Natural killer cell (primary cell): ENCODE measurements around the gene UBR4. TPM values are rescaled to one million over a fixed set of nuclear protein-coding genes. Genes with fewer than 3 reads are reported as not detected.

Source experiments
- ATAC-seq, 3 donors: fragments of 150-1000 bp in 2 of 3; fragments of 200-7000 bp in 1 of 3; cut with Tn5 transposase; 1 replicate in 1 of 3; 2 replicates in 2 of 3; pipeline ENCODE4 v1.10.0; 2021; ENCODE audit warnings: mild to moderate bottlenecking in 2 of 3, moderate library complexity in 2 of 3
- DNase-seq, 2 donors: peaks; one replicate each; pipeline versions ENCODE4 v3.0.0 to v3.0.0-alpha.2; 2013 to 2021; ENCODE audit warnings: mixed read lengths in 1 of 2
- H3K27ac ChIP-seq: one replicate; pipeline ENCODE4 v1.5.1; 2013; ENCODE audit warnings: mild to moderate bottlenecking, low read length
- H3K27me3 ChIP-seq: one replicate; pipeline ENCODE4 v1.6.1; 2013; ENCODE audit warnings: low read length; ENCODE audit not compliant: control insufficient read depth, insufficient read depth
- H3K36me3 ChIP-seq: one replicate; pipeline ENCODE4 v1.6.1; 2013; ENCODE audit warnings: low read length; ENCODE audit not compliant: control insufficient read depth, insufficient read depth
- H3K4me1 ChIP-seq: one replicate; pipeline ENCODE4 v1.6.1; 2013; ENCODE audit warnings: low read length; ENCODE audit not compliant: control insufficient read depth, insufficient read depth
- H3K4me3 ChIP-seq: one replicate; pipeline ENCODE4 v1.5.1; 2013; ENCODE audit warnings: low read length
- H3K9me3 ChIP-seq: one replicate; pipeline ENCODE4 v1.6.1; 2013; ENCODE audit warnings: low read length; ENCODE audit not compliant: control insufficient read depth, insufficient read depth
- H3K27ac Mint-ChIP-seq, 2 donors: one replicate each; pipeline ENCODE4 v1.8.0; 2022; ENCODE audit warnings: mild to moderate bottlenecking in 2 of 2, mixed read lengths in 2 of 2, moderate library complexity in 1 of 2
- H3K27me3 Mint-ChIP-seq, 2 donors: one replicate each; pipeline ENCODE4 v1.8.0; 2022; ENCODE audit warnings: low read depth in 2 of 2, mixed read lengths in 2 of 2
- H3K36me3 Mint-ChIP-seq: one replicate; pipeline ENCODE4 v1.8.0; 2022; ENCODE audit warnings: mixed read lengths
- H3K4me1 Mint-ChIP-seq, 2 donors: one replicate each; pipeline ENCODE4 v1.8.0; 2022; ENCODE audit warnings: mixed read lengths in 2 of 2
- H3K4me3 Mint-ChIP-seq: one replicate; pipeline ENCODE4 v1.8.0; 2022; ENCODE audit warnings: mild to moderate bottlenecking, moderate library complexity, mixed read lengths
- H3K9me3 Mint-ChIP-seq, 2 donors: one replicate each; pipeline ENCODE4 v1.8.0; 2022; ENCODE audit warnings: mixed read lengths in 2 of 2
- WGBS: methylation state at CpG from one replicate; pipeline ENCODE4 v1.1.7; 2013; ENCODE audit warnings: missing lambda C conversion rate; ENCODE audit not compliant: insufficient coverage; 5-methylcytosine and 5-hydroxymethylcytosine counted together
- intact Hi-C: fragments of 100-400 bp; cut with micrococcal nuclease; formaldehyde crosslinking; loops from one replicate; pipeline ENCODE4 v1.14.2; 2022
- total RNA-seq, 4 donors: library from RNA; stranded (reverse); fragments of 120-200 nt in 1 of 4; gene quantifications; one replicate each; pipeline versions ENCODE4 v1.2.3 to v1.2.4, GENCODE V29; 2013 to 2022
- TF ChIP-seq, protein P1 (sequence below): fragments of 200-600 bp; IDR thresholded peaks from one replicate; pipeline ENCODE4 v1.8.0; 2022; ENCODE audit warnings: antibody characterized with exemption

The UBR4 gene
- total RNA-seq, 3 donors from 2014 or later (not counting 1 experiment from before 2014, with no cell fraction given) = 139 to 178 (median 158) TPM

DNA sequence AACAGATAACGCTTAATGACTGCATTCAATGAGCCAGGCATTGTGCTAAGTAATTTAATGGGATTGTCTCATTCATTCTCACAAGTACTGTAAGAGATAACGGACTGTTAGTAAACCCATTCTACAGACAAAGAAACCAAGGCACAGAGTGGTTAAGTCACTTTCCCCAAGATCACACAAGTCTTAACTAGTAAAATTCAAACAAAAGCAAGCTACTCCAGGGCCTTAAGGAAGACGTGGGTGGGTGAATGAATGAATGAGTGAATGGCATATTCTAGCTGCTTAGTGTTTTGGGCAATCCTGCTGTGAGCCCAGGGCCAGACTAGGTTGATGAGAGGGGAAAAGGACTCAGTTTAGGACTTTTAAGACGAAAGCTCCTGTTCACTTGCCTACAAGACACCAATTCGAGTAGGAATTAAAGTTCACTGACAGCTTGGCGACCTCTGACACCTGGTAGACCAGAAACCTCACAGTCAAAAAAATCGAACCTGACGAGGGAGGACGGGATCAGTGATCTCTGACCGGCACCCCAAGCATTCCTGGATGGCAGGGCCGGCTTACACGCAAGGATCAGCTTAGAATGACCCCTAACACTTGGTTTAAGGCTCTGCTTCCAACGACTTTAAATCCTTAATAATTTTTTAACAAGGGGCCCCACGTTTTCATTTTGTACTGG is 40.7 kb upstream of the UBR4 start:
- Histone ChIP-seq H3K4me1 (peaks cover 26% of the 10 kb centered on the region), H3K27ac (peak overlapping the region; percentile 91), H3K4me3 (peak overlapping the region; percentile 75), H3K9me3 (no peaks in the 10 kb centered on the region), H3K27me3 (no peaks in the 10 kb centered on the region), H3K36me3 (peaks cover 4% of the 10 kb centered on the region)
- Mint-ChIP-seq H3K36me3 (no peaks in the 10 kb centered on the region), H3K27ac (peak overlapping the region; percentile 90 to 95), H3K4me1 (peaks cover 25 to 32% of the 10 kb centered on the region in 2 donors), H3K4me3 (peak overlapping the region; percentile 95), H3K9me3 (no peaks in the 10 kb centered on the region), H3K27me3 (no peaks in the 10 kb centered on the region)
- TF ChIP-seq, protein P1, sequence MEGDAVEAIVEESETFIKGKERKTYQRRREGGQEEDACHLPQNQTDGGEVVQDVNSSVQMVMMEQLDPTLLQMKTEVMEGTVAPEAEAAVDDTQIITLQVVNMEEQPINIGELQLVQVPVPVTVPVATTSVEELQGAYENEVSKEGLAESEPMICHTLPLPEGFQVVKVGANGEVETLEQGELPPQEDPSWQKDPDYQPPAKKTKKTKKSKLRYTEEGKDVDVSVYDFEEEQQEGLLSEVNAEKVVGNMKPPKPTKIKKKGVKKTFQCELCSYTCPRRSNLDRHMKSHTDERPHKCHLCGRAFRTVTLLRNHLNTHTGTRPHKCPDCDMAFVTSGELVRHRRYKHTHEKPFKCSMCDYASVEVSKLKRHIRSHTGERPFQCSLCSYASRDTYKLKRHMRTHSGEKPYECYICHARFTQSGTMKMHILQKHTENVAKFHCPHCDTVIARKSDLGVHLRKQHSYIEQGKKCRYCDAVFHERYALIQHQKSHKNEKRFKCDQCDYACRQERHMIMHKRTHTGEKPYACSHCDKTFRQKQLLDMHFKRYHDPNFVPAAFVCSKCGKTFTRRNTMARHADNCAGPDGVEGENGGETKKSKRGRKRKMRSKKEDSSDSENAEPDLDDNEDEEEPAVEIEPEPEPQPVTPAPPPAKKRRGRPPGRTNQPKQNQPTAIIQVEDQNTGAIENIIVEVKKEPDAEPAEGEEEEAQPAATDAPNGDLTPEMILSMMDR = no peak
- no peak for ATAC-seq
- intact Hi-C loops = loop anchor here (1.0 to 2.0 kb wide), 2 partner anchors 40 to 62 kb away; partner anchors contain the start of genes AKR7A2, SLC66A1 and UBR4
- 15% methylated on average over 14 of the region's 14 CpGs for WGBS
- DNase-seq = peak in 1 of 2 donors; percentile 31

DNA sequence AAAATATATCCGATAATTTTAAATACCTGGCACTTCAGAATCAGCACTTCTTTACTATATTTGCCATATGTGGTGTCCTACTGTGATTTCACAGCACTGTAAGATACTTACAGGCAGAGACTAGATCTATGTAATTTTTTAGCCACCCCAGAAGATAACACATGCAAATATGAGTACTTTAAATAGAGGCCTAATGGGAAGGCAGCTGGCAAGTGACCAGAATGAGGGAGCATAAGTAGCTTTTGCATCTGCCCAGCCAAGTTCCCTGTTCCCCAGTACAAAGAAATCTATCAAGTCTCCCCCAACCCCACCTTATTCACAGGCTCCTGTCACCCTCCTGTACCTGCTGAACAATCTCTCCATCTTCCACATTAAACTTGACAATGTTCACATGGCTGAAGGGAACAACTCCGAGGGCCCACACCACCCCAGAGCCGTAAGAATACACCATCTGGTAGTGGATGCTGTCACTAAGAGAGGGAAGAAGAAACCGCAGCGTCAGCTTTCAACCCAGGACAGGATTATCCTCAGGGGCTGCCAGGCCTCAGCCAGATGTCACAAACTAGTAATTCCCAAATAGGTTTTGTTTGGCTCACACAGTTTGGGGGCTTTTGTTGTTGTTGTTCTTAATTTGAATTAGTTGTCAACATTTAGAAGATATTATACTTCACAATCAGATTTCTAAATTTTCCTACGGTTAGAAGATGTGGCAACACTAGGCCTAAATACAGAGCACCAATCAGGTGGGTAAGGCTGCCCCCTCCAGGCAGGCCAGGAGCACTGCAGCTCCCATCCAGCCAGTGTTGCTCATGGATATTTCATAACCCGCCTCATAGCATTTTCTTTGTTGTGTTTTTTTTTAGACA is 30.8 kb upstream of the UBR4 start:
- Histone ChIP-seq H3K36me3 (peaks cover 67% of the 10 kb centered on the region), H3K4me1 (no peaks in the 10 kb centered on the region), H3K4me3 (no peak overlapping the region), H3K27ac (no peak overlapping the region), H3K27me3 (no peaks in the 10 kb centered on the region), H3K9me3 (no peaks in the 10 kb centered on the region)
- Mint-ChIP-seq H3K27me3 (no peaks in the 10 kb centered on the region), H3K36me3 (peaks cover 6% of the 10 kb centered on the region), H3K4me1 (peaks cover 0 to 3% of the 10 kb centered on the region in 2 donors), H3K27ac (peak overlapping the region; percentile 69 to 72), H3K9me3 (no peaks in the 10 kb centered on the region), H3K4me3 (no peak overlapping the region)
- intact Hi-C loops = loop anchor here (1.0 kb wide), 1 partner anchor 62 kb away; no protein-coding TSS in a partner anchor
- TF ChIP-seq, protein P1 = peak; percentile 95
- peak; percentile 53 to 79 for DNase-seq
- 84% methylated on average over 7 of the region's 7 CpGs for WGBS
- ATAC-seq = peak; percentile 91 to 100 (median 97)

DNA sequence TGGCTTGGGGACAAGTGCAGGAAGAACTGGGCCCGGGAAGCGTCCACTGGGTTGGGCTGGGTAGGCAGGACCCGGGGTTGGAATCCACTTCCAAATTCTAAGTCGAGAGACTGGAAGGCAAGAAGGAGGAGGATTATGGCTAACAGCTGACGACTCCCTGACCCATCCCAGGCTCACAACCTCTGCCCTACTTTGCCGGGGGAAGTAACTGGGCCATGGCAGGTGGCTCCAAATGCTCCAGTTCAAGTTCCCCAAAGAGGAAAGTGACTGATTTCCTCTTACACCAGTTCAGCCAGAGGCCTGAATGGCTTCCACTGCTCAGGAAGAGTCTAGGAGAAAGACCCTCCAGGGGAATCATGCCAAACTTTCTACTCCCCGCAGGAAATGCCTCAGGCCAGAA is 29.8 kb upstream of the UBR4 start:
- TF ChIP-seq, protein P1 = no peak
- WGBS = 100% methylated on average over 7 of the region's 7 CpGs
- Mint-ChIP-seq H3K4me3 (no peak overlapping the region), H3K9me3 (no peaks in the 10 kb centered on the region), H3K27ac (no peak overlapping the region), H3K27me3 (no peaks in the 10 kb centered on the region), H3K36me3 (peaks cover 6% of the 10 kb centered on the region), H3K4me1 (peaks cover 0 to 3% of the 10 kb centered on the region in 2 donors)
- peaks cover 69% of the 10 kb centered on the region for H3K36me3 ChIP-seq
- H3K27ac ChIP-seq = no peak overlapping the region
- H3K9me3 ChIP-seq = no peaks in the 10 kb centered on the region
- DNase-seq (no peak), ATAC-seq (no peak)
- H3K4me1 ChIP-seq = no peaks in the 10 kb centered on the region
- intact Hi-C loops = no loop called here
- no peak overlapping the region for H3K4me3 ChIP-seq
- no peaks in the 10 kb centered on the region for H3K27me3 ChIP-seq
